ENCODE results near the gene ITIH6. TPM values are rescaled to one million over a fixed set of nuclear protein-coding genes. Genes with fewer than 3 reads are reported as not detected.

ITIH6 gene
- polyA plus RNA-seq, 1 donor: 0.04 TPM

- no CpG with 5 or more reads among the region's 1 CpG for WGBS (ENCODE audit: insufficient coverage, low lambda C conversion rate)
- Histone ChIP-seq H3K27ac (ENCODE audit: low read length) (no peak overlapping the region), H3K36me3 (ENCODE audit: control insufficient read depth, insufficient read depth, low read length) (no peaks in the 10 kb centered on the region), H3K4me1 (ENCODE audit: control insufficient read depth, insufficient read depth, low read length) (peaks cover 3% of the 10 kb centered on the region), H3K4me3 (ENCODE audit: low read length) (no peak overlapping the region), H3K27me3 (ENCODE audit: control insufficient read depth, insufficient read depth, low read length) (no peaks in the 10 kb centered on the region), H3K9me3 (ENCODE audit: control insufficient read depth, low read depth, low read length) (no peaks in the 10 kb centered on the region)
- peak; percentile 9 to 22 for DNase-seq
Observed at GRCh38 chrX:54715621-54716020, 82.4 kb downstream of the ITIH6 start.

GRCh38 chrX:54714424-54714823, 83.6 kb downstream of the ITIH6 start:
- Histone ChIP-seq H3K36me3 (ENCODE audit: control insufficient read depth, insufficient read depth, low read length) (no peaks in the 10 kb centered on the region), H3K9me3 (ENCODE audit: control insufficient read depth, low read depth, low read length) (no peaks in the 10 kb centered on the region), H3K27me3 (ENCODE audit: control insufficient read depth, insufficient read depth, low read length) (no peaks in the 10 kb centered on the region), H3K27ac (ENCODE audit: low read length) (no peak overlapping the region), H3K4me1 (ENCODE audit: control insufficient read depth, insufficient read depth, low read length) (peaks cover 3% of the 10 kb centered on the region), H3K4me3 (ENCODE audit: low read length) (no peak overlapping the region)
- no peak for DNase-seq

- DNase-seq: no peak
- H3K4me3 ChIP-seq (ENCODE audit: low read length): no peak overlapping the region
- H3K4me1 ChIP-seq (ENCODE audit: control insufficient read depth, insufficient read depth, low read length): peaks cover 3% of the 10 kb centered on the region
- WGBS (ENCODE audit: insufficient coverage, low lambda C conversion rate): no CpG with 5 or more reads among the region's 14 CpGs
- H3K27ac ChIP-seq (ENCODE audit: low read length): no peak overlapping the region
- H3K36me3 ChIP-seq (ENCODE audit: control insufficient read depth, insufficient read depth, low read length): no peaks in the 10 kb centered on the region
- no peaks in the 10 kb centered on the region for H3K27me3 ChIP-seq (ENCODE audit: control insufficient read depth, insufficient read depth, low read length)
- H3K9me3 ChIP-seq (ENCODE audit: control insufficient read depth, low read depth, low read length): no peaks in the 10 kb centered on the region
Observed at GRCh38 chrX:54711735-54712134, 86.3 kb downstream of the ITIH6 start.

GRCh38 chrX:54710920-54711319, 87.1 kb downstream of the ITIH6 start:
- DNase-seq: no peak
- H3K27ac ChIP-seq (ENCODE audit: low read length): no peak overlapping the region
- H3K27me3 ChIP-seq (ENCODE audit: control insufficient read depth, insufficient read depth, low read length): no peaks in the 10 kb centered on the region
- H3K36me3 ChIP-seq (ENCODE audit: control insufficient read depth, insufficient read depth, low read length): no peaks in the 10 kb centered on the region
- H3K9me3 ChIP-seq (ENCODE audit: control insufficient read depth, low read depth, low read length): no peaks in the 10 kb centered on the region
- H3K4me1 ChIP-seq (ENCODE audit: control insufficient read depth, insufficient read depth, low read length): peaks cover 3% of the 10 kb centered on the region
- H3K4me3 ChIP-seq (ENCODE audit: low read length): no peak overlapping the region
- no CpG with 5 or more reads among the region's 1 CpG for WGBS (ENCODE audit: insufficient coverage, low lambda C conversion rate)

- WGBS (ENCODE audit: insufficient coverage, low lambda C conversion rate): no CpG with 5 or more reads among the region's 2 CpGs
- DNase-seq: no peak
- H3K4me1 ChIP-seq (ENCODE audit: control insufficient read depth, insufficient read depth, low read length): no peaks in the 10 kb centered on the region
- no peaks in the 10 kb centered on the region for H3K36me3 ChIP-seq (ENCODE audit: control insufficient read depth, insufficient read depth, low read length)
- no peaks in the 10 kb centered on the region for H3K27me3 ChIP-seq (ENCODE audit: control insufficient read depth, insufficient read depth, low read length)
- H3K4me3 ChIP-seq (ENCODE audit: low read length): no peak overlapping the region
- no peak overlapping the region for H3K27ac ChIP-seq (ENCODE audit: low read length)
- no peaks in the 10 kb centered on the region for H3K9me3 ChIP-seq (ENCODE audit: control insufficient read depth, low read depth, low read length)
Observed at GRCh38 chrX:54708404-54708803, 89.7 kb downstream of the ITIH6 start.

Other genes starting within 250 kb of the ITIH6 start
- 322 TPM for gene MAGED2, start 9.5 kb upstream of the ITIH6 start, polyA plus RNA-seq
- 33.0 TPM for gene TRO, start 122.6 kb upstream of the ITIH6 start, polyA plus RNA-seq
- 0.63 TPM for gene PFKFB1, start 195.9 kb upstream of the ITIH6 start, polyA plus RNA-seq
- gene APEX2, start 202.1 kb upstream of the ITIH6 start, polyA plus RNA-seq: 14.6 TPM
- gene ALAS2, start 232.7 kb upstream of the ITIH6 start, polyA plus RNA-seq: 15.6 TPM